ENCODE results near the gene NOL12.

NOL12 gene

DNA sequence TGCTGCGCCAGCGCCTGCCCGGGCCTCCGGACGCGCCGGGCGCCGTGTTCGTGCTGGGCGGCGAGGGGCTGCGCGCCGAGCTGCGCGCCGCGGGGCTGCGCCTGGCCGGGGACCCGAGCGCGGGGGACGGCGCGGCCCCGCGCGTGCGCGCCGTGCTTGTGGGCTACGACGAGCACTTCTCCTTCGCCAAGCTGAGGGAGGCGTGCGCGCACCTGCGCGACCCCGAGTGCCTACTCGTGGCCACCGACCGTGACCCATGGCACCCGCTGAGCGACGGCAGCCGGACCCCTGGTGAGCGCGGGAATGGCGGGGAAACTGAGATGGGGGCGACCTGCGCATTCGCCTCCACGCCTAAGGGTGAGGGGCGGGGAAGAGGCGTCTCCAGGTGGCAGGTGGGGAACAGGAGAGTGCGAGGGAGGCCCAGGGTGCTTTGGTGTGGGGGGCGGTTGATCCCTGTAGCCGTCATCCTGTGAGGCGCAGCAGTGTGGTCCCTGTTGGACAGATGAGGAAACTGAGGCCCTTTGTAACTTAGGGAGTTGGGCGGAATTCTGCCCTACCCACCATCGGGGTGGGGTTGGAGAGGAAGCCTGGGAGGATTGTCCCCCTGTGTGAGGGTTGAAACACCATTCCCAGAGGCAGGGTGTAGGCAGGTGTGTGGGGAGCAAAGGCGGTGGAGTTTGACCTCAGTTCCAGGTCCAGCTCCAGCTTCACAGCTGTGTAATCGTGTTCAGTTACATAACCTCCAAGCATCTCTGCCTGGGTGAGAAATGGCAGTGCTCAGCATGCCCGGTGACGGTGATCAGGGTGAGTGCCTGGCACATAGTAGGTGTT, 26.9 kb upstream of the NOL12 start:
- no peak for ATAC-seq
- DNase-seq, result peak; percentile 54

GRCh38 chr22:37659897-37660708, 26.0 kb upstream of the NOL12 start:
- DNase-seq (no peak), ATAC-seq (no peak)

- no peak for ATAC-seq
- no peak for DNase-seq
Measured at GRCh38 chr22:37660709-37661045, 25.5 kb upstream of the NOL12 start.

DNA sequence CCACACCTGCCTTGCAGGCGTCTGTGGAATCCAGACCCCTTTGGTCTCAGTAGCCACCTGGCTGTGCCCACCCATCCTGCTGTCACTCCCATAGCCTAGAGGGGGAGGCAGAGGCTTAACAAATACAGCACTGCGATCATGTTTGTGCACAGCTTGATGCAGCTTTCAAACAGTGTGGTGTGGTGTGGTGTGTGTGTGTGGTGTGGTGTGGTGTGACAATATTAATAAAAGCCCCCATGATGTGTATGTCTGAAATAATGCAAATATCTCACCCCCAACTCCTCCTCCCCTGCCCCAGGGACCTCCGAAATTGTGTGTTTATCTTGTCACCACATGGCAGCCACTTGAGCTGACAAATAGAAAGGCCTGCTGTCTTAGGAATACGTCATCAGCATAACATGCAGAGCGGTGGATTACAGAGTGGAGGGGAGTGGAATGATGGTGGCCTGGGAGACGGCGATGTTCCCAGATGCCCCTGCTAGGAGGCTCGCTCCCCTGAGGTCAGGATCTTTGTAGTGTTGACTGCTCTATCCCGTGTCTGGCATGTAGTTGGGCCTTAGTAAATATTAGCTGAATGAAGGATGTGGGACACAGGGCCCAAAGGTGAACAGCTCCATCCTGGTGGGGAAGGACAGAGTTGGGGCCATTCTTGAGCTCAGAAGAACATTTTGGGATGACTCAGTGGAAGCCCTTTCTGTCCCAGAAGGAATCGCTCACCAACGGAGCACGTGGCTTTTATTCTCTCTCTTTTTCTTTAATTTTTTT, 24.8 kb upstream of the NOL12 start:
- DNase-seq (peak; percentile 27), ATAC-seq (no peak)

DNA sequence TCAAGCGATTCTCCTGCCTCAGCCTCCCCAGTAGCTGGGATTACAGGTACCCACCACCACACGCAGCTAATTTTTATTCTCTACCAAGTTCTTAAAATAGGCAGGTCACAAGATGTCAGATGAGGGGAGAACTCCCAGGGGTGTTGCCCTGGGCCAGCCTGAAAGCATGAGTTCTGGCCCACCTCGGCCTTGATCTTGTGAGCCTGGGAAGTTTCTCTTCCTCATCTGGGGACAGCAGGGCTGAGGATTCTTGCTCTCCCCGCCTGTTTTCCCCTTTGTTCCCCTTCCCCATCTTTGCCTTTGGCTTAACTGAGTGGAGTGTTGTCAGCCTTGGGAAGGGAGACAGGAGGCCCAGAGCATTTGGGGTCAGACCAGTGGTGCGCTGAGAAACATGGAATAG, 24.1 kb upstream of the NOL12 start:
- DNase-seq (no peak), ATAC-seq (no peak)

DNA sequence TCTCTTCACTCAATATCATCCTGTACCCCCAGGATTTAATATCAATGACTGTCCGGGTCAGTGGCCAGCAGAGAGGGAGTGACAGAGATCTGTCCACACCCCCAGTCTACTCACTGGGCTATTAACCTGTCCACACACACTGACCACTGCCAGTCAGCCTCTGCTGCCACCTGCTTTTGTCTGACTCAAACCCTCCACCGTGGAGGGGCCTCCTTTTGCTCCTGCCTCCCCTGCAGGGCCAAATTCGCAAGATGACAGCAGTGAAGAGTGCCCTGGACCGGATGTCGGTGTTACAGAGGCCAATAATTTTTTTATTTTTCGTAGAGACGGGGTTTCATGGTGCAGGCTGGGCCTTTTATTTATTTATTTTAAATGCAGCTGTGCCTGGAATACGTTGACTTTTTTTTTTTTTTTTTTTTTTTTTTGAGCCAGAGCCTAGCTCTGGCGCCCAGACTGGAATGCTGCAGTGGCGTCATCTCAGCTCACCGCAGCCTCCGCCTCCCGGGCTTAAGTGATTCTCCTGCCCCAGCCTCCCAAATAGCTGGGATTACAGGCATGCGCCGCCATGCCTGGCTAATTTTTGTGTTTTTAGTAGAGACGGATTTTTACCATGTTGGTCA, 22.5 kb upstream of the NOL12 start:
- no peak for ATAC-seq
- no peak for DNase-seq

DNA sequence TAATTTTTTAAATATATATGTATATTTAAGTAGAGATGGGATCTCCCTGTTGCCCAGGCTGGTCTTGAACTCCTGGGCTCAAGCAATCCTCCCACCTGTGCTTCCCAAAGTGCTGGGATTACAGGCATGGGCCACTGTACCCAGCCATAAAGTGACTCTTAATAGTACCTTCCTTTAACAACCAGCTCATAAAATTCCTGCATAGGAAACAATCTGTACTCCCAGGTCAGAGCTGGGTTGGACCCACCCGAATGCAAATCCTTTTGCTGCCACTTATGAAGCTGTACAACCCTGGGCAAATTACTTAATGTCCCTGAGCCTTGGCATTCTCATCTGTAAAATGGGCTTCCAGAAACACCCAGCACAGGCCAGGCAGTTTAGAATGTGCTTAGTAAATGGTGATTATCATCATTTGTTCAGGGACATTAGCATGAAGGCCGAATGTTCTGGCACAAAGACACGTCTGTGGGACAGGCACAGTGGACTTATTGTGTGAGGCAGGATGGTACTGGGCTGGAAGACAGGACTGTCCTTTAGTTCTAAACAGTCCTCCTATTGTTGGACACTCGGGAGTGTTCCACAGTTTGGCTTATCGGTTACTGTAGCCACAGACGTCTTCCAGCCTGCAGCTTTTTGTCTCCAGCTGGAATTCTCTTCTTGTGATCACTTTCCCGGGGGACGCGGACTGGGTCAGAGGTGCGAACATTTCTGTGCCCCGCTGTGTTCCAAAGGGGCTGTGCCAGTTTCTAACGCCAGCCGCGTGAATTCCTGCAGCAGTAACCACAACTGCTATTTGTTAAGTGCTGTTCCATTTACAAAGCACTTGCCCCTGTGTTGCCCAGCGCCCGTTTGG, 21.7 kb upstream of the NOL12 start:
- DNase-seq (no peak), ATAC-seq (no peak)

DNA sequence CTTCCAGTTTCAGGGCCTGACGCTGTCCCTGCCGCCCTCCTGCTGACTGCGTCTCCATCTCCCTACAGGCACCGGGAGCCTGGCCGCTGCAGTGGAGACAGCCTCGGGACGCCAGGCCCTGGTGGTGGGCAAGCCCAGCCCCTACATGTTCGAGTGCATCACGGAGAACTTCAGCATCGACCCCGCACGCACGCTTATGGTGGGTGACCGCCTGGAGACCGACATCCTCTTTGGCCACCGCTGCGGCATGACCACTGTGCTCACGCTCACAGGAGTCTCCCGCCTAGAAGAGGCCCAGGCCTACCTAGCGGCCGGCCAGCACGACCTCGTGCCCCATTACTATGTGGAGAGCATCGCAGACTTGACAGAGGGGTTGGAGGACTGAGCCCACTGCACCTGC, 20.7 kb upstream of the NOL12 start:
- ATAC-seq, result no peak
- no peak for DNase-seq

- ATAC-seq (no peak), DNase-seq (no peak)
Measured at GRCh38 chr22:37669586-37669985, 16.6 kb upstream of the NOL12 start.

GRCh38 chr22:37672206-37672919, 13.8 kb upstream of the NOL12 start:
- DNase-seq (peak; percentile 26), ATAC-seq (no peak)

DNA sequence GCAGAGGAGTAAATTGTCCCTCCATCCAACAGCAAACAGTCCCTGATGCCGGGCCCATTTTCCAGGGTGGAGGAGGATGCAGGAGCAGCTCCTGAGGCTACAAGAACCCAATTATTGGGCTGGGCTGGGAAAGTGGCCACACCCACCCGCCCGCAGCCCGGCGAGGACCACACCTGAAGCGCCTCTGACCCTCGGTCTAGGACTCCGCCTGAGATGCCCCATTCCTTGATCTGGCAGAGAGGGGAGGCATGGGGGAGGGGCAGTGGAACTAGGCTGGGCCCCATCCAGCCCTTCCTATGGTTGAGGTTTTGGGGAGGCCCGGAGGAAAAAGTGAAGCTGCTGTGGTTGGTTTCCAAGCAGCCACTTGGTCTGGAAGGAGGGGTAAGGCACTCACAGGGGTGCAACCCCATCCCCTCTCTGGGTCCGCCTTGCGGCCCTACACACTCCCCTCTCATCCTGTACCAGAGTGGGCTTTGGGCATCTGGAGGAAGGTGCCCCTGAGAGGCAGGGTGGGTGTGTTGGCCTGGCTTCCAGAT, 13.2 kb upstream of the NOL12 start:
- peak; percentile 63 for DNase-seq
- ATAC-seq, result no peak

GRCh38 chr22:37674248-37674647, 11.9 kb upstream of the NOL12 start:
- ATAC-seq, result no peak
- DNase-seq, result no peak

DNA sequence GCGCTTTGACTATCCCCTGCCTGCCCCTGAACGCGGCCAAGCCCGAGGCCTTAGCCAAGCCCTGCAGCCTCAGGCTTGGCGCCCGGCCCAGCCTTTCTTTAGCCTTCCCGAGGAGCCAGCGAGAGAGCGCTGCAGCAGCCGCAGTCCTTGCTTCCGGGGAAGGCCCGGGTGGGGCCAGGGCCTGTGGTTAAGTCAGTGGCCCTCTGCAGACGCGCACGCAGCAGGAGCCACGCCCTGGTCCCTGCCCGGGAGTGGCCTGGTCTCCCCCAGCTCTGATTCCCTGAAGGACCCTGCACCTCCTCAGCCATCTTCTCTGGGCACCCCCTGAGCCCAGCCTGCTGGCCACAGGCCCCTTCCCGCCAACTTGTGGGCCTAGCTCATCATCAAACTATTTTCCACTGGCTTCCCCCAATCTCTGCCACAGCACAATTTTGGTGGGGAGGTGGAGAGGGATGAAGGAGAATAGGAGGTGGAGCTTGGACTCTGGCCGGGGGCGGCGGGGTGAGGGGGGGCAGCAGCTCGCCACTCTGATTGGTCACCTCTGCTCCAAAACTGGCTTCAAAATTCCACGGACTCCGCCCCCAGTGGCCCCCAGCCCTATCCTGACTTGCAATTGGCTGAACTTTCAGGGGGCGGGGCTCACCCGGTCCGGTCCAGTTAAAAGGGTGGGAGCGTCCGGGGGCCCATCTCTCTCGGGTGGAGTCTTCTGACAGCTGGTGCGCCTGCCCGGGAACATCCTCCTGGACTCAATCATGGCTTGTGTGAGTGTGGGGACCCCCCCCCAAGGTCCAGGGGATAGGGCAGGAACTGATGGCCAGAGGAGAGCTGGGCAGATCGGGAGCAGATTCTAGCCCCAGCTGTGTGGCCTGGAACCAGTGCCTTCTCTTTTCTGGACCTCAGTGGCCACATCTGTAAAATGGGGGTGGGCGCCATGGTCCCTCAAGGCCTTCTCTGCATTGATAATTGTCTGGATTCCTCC, 10.9 kb upstream of the NOL12 start, which contains the start of gene LGALS1:
TSS of gene LGALS1 (plus strand) at position 686 of the 979 bp plus-strand sequence. CDS start at position 753, 67 bp downstream.
- DNase-seq, result peak; percentile 83
- peak; percentile 59 for ATAC-seq

GRCh38 chr22:37675930-37676735, 10.0 kb upstream of the NOL12 start:
- peak; percentile 53 for DNase-seq

GRCh38 chr22:37676736-37677492, 9.2 kb upstream of the NOL12 start:
- peak; percentile 77 for ATAC-seq
- DNase-seq, result peak; percentile 95

More at GRCh38 chr22:37675930-37676735, 10.0 kb upstream of the NOL12 start:
- ATAC-seq, result no peak

- no peak for DNase-seq
- peak; percentile 5 for ATAC-seq
Measured at GRCh38 chr22:37677493-37677974, 8.6 kb upstream of the NOL12 start.

DNA sequence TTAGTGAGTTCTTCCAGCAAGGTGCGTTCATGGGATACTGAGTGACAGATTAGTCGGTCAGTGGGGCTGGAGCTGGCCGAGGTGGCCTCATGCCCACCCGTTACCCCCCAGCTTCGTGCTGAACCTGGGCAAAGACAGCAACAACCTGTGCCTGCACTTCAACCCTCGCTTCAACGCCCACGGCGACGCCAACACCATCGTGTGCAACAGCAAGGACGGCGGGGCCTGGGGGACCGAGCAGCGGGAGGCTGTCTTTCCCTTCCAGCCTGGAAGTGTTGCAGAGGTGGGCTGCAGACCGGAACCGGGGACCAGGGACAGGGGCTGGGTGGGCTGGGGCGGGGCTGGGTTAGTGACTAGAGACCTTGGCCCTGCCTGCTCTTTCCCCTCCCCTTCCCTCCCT, 7.8 kb upstream of the NOL12 start:
- DNase-seq, result no peak
- ATAC-seq, result no peak
